Bronchus fibroblast of lung (primary cell): Measurements from ENCODE around the gene ST13. TPM values are rescaled to one million over a fixed set of nuclear protein-coding genes. Genes with fewer than 3 reads are reported as not detected.

Experiments used
- total RNA-seq: library from RNA; depleted of rRNA; stranded (reverse); fragments of >200 nt; gene quantifications from 2 replicates; pipeline ENCODE4 v1.2.3, GENCODE V29; 2015

Gene ST13
- total RNA-seq, result 91.4 and 113 TPM in 2 replicates

DNA sequence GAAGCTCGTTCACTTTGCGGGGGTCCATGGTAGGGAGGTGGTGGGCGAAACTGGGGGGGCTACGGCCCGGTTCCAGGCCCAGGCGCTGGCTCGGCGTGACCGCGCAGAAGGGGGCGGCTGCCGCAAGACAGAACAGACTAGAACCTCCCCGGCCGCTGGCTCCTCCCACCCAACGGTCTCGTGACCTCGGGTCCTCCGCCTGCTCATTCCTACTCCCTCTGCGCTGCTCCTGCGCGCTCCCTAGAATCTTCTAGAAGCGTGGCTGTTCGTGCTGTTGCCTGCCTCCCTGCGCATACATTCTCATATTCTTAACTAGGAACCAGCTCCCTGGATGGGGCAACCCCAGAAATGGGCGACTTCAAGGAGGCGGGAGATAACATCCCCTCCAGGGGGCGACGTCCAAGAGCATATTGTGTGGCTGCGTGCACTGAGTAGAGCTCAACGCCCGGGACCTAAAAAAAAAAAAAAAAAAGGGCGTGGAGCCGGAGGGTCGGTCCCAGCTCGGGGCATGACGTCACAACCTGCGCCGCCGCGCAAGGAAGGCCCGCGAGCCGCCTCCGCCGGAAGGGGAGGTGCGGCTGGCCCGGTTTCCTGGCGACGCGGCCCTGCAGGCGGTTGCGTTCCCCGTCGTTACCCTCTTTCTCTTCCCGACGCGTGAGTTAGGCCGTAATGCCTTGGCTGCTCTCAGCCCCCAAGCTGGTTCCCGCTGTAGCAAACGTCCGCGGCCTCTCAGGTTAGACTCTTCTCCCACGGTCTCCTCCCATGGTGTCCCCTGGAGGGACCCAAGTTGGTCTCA is at the start of gene ST13, which contains the start of gene XPNPEP3:
Gene ST13, minus strand, starts transcription at position 127 of the 796 bp plus-strand sequence. Its CDS starts 99 bp downstream, at position 28.
Gene XPNPEP3, plus strand, starts transcription at position 636 of the 796 bp plus-strand sequence. Its CDS starts 34 bp downstream, at position 670.

DNA sequence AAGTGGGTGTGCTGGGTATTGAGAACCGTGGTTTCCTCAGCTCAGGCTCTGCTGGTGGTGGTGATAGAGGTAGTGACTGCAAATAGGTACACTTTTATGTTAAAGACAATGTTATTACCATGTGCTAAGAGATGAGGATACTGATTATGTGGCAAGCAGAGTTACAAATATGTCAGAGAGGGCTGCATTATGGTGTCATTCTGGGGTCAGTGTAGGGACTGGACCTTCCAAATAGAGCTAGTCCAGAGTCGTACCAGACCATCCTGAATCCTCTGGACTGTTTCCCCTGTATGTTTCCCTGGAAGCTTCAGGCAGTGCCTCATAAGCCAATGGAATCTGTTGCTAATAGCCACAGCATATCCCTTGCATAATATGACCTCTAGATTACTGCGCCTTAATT is 5.6 kb upstream of the ST13 start, which contains the start of gene DNAJB7:
Gene DNAJB7, minus strand, starts transcription at position 101 of the 400 bp plus-strand sequence. CDS start 119 bp downstream, outside the sequence.

DNA sequence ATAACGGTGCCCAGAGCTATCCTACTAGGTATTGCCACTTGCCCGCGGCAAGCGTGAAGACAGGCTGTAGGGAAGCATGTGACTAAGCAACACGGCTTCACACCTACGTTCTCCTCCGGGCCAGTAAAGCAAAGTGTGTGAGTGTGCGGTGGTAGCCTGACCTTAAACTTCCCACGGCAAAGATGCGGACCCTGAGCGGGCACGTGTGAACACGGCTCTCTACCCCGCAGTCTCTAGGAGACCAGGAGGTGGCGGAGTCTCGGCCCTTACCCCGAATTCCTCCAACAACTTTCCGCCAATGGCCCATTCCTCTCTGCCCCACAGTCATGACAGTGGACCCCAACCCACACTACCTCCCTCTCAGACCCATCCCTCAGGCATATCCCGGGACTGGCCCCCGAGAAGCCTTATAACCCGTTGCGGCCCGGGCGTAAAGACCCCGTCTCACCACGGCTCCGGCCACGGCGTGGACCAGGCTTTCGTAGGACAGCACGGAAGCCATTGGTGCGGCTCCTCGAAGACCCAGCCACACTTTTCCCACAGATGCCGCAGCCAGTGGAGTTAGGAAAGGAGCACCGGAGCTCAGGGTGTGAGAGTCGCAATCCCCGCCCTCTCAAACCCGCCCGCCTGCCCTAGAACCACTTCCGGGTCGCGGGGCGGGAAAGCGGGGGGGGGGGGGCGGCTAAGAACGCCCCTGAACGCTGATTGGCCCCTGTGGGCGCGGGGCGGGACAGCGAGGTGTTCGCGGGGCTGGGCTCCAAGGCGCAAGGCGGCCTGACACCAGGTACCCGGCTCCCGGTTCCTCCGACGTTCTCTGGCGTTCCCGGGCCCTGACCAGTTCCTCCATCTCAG is 37.5 kb downstream of the ST13 start, which contains the start of gene SLC25A17:
Gene SLC25A17, minus strand, starts transcription at position 600 of the 852 bp plus-strand sequence. Its CDS starts 98 bp downstream, at position 502.

Other genes with a start within 250 kb of the ST13 start
- gene MRTFA, start 219.9 kb downstream of the ST13 start, total RNA-seq, result 30.2 and 46.7 TPM in 2 replicates
- 0.15 TPM in 1 of 2 replicates, not detected in the other for gene MCHR1, start 177.2 kb downstream of the ST13 start, total RNA-seq
- gene SLC25A17, start 37.3 kb downstream of the ST13 start, total RNA-seq, result 20.2 and 23.9 TPM in 2 replicates
- gene XPNPEP3, start 509 bp upstream of the ST13 start, total RNA-seq, result 8.1 and 10.0 TPM in 2 replicates
- not detected in 2 replicates for gene DNAJB7, start 5.5 kb upstream of the ST13 start, total RNA-seq
- gene RBX1, start 94.7 kb upstream of the ST13 start, total RNA-seq, result 114 and 122 TPM in 2 replicates
- gene EP300, start 236.0 kb upstream of the ST13 start, total RNA-seq, result 18.8 and 28.5 TPM in 2 replicates